Neutrophil (primary cell): ENCODE results near the gene H3-3A.
A peak's percentile ranks its signal among the peaks of the same experiment; 100 is the strongest.

Source experiments
- H3K27ac ChIP-seq: fragments of 200-600 bp; sonication (generic); 2 replicates; pipeline ENCODE4 v1.5.1; 2016; ENCODE audit warnings: mild to moderate bottlenecking, moderate library complexity
- H3K27me3 ChIP-seq: fragments of 200-600 bp; sonication (generic); 2 replicates; pipeline ENCODE4 v1.6.0; 2016; ENCODE audit warnings: mild to moderate bottlenecking
- H3K36me3 ChIP-seq: fragments of 200-600 bp; sonication (generic); 2 replicates; pipeline ENCODE4 v1.5.1; 2017
- H3K4me1 ChIP-seq, 2 experiments: fragments of 200-600 bp in 1 of 2; sonication (generic) in 1 of 2; 1 replicate in 1 of 2; 2 replicates in 1 of 2; pipeline versions ENCODE4 v1.5.1 to v1.6.1; 2013 to 2016; ENCODE audit warnings: low read depth in 1 of 2, low read length in 1 of 2, mild to moderate bottlenecking in 1 of 2, moderate library complexity in 1 of 2; ENCODE audit not compliant: control insufficient read depth in 1 of 2, insufficient read depth in 1 of 2
- H3K4me3 ChIP-seq, 2 experiments: fragments of 200-600 bp in 1 of 2; sonication (generic) in 1 of 2; 1 replicate in 1 of 2; 2 replicates in 1 of 2; pipeline ENCODE4 v1.5.1; 2013 to 2016; ENCODE audit warnings: low read depth in 1 of 2, low read length in 1 of 2, mild to moderate bottlenecking in 1 of 2, moderate library complexity in 1 of 2
- H3K9me3 ChIP-seq: fragments of 200-600 bp; sonication (generic); 2 replicates; pipeline ENCODE4 v1.5.1; 2016
- CTCF ChIP-seq: fragments of 200-600 bp; sonication (generic); IDR thresholded peaks from 2 replicates; pipeline ENCODE4 v1.5.1; 2016; ENCODE audit warnings: antibody characterized with exemption

Gene H3-3A

GRCh38 chr1:226110249-226111097, 48.0 kb downstream of the H3-3A start:
- Histone ChIP-seq H3K9me3 (no peaks in the 10 kb centered on the region), H3K27ac (no peak overlapping the region), H3K27me3 (peaks cover 56% of the 10 kb centered on the region), H3K4me1 (peaks cover 13 to 20% of the 10 kb centered on the region in 2 experiments), H3K36me3 (no peaks in the 10 kb centered on the region), H3K4me3 (peak overlapping the region; percentile 53 to 72)
- TF ChIP-seq CTCF, result no peak

GRCh38 chr1:226111098-226111882, 48.8 kb downstream of the H3-3A start:
- Histone ChIP-seq H3K4me1 (peaks cover 13 to 20% of the 10 kb centered on the region in 2 experiments), H3K27ac (no peak overlapping the region)

GRCh38 chr1:226111883-226112261, 49.4 kb downstream of the H3-3A start:
- H3K36me3 ChIP-seq, result no peaks in the 10 kb centered on the region
- H3K9me3 ChIP-seq, result no peaks in the 10 kb centered on the region
- peaks cover 13 to 20% of the 10 kb centered on the region in 2 experiments for H3K4me1 ChIP-seq
- no peak overlapping the region for H3K4me3 ChIP-seq
- TF ChIP-seq CTCF, result no peak
- no peak overlapping the region for H3K27ac ChIP-seq
- peaks cover 56% of the 10 kb centered on the region for H3K27me3 ChIP-seq

More at GRCh38 chr1:226111098-226111882, 48.8 kb downstream of the H3-3A start:
- no peak for TF ChIP-seq CTCF
- Histone ChIP-seq H3K9me3 (no peaks in the 10 kb centered on the region), H3K36me3 (no peaks in the 10 kb centered on the region), H3K4me3 (peak overlapping the region; percentile 53 to 72), H3K27me3 (peaks cover 56% of the 10 kb centered on the region)

- Histone ChIP-seq H3K9me3 (no peaks in the 10 kb centered on the region), H3K4me1 (peaks cover 13 to 20% of the 10 kb centered on the region in 2 experiments), H3K4me3 (no peak overlapping the region), H3K27me3 (peaks cover 52% of the 10 kb centered on the region), H3K27ac (no peak overlapping the region), H3K36me3 (no peaks in the 10 kb centered on the region)
- no peak for TF ChIP-seq CTCF
Measured at GRCh38 chr1:226112626-226113025, 50.1 kb downstream of the H3-3A start.

- Histone ChIP-seq H3K4me1 (peaks cover 6% of the 10 kb centered on the region in 2 experiments), H3K36me3 (no peaks in the 10 kb centered on the region), H3K27ac (no peak overlapping the region), H3K9me3 (no peaks in the 10 kb centered on the region), H3K27me3 (peaks cover 37% of the 10 kb centered on the region), H3K4me3 (no peak overlapping the region)
- no peak for TF ChIP-seq CTCF
Measured at GRCh38 chr1:226116673-226117072, 54.2 kb downstream of the H3-3A start.
